Measurements from ENCODE around the gene PEG3.
"Not testable (repeated sequence)": the region's sequence is repeated elsewhere in the genome, so short reads cannot be mapped to it uniquely, and the experiment has no call there.

The PEG3 gene

GRCh38 chr19:56864443-56865125 is 24.1 kb upstream of the PEG3 start:
- DNase-seq (ENCODE audit: extremely low spot score): no peak
- ChIA-PET CTCF (no interaction called here), POLR2A (no interaction called here)
- no peak for TF ChIP-seq FOXA1 (IDR thresholded peaks at IDR 0.05)

DNA sequence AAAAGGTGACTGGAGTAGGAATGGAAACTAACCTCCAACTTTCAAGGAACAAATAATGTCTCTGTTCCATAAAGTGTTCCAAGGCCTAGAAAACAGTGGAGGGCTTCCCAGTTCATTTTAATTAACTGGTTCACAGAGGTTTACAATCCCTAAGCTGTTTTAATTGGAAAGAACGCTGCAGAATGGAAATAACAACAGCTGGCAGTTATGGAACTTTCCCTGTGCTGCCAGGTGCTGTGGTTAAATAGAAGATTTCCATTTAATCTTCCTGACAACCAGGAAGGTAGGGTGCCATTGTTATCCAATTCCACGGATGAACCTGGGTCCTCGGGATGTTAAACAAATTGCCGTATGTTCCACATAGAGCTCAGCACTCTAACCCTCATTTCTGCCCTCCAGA is 22.2 kb upstream of the PEG3 start:
- DNase-seq (ENCODE audit: extremely low spot score): no peak
- ChIA-PET CTCF (no interaction called here), POLR2A (no interaction called here)
- TF ChIP-seq TARDBP (IDR thresholded peaks at IDR 0.05) (no peak), NFRKB (IDR thresholded peaks at IDR 0.05) (no peak), HDGF (IDR thresholded peaks at IDR 0.05; ENCODE audit: borderline replicate concordance) (no peak), SP1 (IDR thresholded peaks at IDR 0.05) (no peak), ZNF384 (IDR thresholded peaks at IDR 0.05) (no peak)
- TF ChIP-seq, protein P1, sequence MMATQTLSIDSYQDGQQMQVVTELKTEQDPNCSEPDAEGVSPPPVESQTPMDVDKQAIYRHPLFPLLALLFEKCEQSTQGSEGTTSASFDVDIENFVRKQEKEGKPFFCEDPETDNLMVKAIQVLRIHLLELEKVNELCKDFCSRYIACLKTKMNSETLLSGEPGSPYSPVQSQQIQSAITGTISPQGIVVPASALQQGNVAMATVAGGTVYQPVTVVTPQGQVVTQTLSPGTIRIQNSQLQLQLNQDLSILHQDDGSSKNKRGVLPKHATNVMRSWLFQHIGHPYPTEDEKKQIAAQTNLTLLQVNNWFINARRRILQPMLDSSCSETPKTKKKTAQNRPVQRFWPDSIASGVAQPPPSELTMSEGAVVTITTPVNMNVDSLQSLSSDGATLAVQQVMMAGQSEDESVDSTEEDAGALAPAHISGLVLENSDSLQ (IDR thresholded peaks at IDR 0.05): no peak

DNA sequence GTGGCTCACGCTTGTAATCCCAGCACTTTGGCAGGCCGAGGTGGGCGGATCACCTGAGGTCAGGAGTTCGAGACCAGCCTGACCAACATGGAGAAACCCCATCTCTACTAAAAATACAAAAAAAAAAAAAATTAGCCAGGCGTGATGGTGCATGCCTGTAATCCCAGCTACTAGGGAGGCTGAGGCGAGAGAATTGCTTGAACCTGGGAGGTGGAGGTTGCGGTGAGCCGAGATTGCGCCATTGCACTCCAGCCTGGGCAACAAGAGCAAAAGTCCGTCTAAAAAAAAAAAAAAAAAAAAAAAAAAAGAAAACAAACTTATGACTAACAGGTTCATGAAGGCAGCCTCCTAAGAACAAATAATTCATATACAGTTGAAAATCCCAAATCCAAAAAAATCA is 19.9 kb upstream of the PEG3 start:
- CTCF ChIA-PET; DNase-seq (ENCODE audit: extremely low spot score); POLR2A ChIA-PET: not testable (repeated sequence)

DNA sequence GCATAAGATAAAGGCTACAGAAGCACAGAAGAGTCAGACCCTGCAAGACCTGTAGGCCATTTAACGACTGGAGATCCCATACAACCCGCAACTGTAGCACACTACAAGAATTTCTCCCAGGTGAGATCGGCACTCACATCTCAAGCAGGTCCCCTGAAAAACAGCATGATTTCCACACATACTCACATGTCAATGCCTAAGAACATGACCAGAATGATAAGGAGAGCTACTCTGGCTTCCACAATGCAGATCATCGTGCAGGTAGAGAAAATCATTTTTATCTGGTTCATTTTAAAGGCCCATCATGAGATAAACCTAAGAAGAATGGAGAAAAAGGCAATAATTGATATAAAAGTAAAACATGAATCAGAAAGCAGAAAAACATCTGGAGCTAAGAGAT is 17.5 kb upstream of the PEG3 start:
- ChIA-PET POLR2A (no interaction called here), CTCF (no interaction called here)
- DNase-seq (ENCODE audit: extremely low spot score): no peak
- TF ChIP-seq FOXA1 (IDR thresholded peaks at IDR 0.05) (no peak), ARNT (IDR thresholded peaks at IDR 0.05) (no peak), SUZ12 (IDR thresholded peaks at IDR 0.05) (no peak), BHLHE40 (IDR thresholded peaks at IDR 0.05; ENCODE audit: borderline replicate concordance) (no peak), HDGF (IDR thresholded peaks at IDR 0.05; ENCODE audit: borderline replicate concordance) (no peak), L3MBTL2 (conservative IDR thresholded peaks at IDR 0.05) (no peak), LEF1 (IDR thresholded peaks at IDR 0.05; ENCODE audit: borderline replicate concordance) (no peak)

DNA sequence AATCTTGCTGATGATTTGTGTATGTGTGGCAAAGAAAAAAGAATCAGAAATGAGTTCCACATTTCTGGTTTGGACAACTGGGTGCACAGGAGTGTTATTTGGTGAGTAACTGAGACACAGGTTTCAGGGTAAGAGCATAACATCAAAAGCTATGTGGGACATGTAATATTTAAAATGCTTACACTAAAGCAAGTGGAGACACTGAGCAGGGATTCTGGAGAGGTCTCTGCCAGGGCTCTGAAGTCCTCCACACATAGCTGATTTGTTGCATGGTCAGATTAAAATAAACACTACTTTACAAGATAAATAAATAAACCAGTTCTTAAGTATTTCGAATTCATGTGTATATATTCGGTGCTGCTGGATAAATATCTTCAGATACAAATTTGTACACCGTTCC is 16.3 kb upstream of the PEG3 start:
- POLR2A ChIA-PET: no interaction called here
- CTCF ChIA-PET: no interaction called here
- no peak for DNase-seq (ENCODE audit: extremely low spot score)
- TF ChIP-seq FOXM1 (IDR thresholded peaks at IDR 0.05; ENCODE audit: borderline replicate concordance) (no peak), SP1 (IDR thresholded peaks at IDR 0.05) (no peak), HDGF (IDR thresholded peaks at IDR 0.05; ENCODE audit: borderline replicate concordance) (no peak), NFRKB (IDR thresholded peaks at IDR 0.05) (no peak), BHLHE40 (IDR thresholded peaks at IDR 0.05; ENCODE audit: borderline replicate concordance) (no peak), ZNF384 (IDR thresholded peaks at IDR 0.05) (no peak), L3MBTL2 (conservative IDR thresholded peaks at IDR 0.05) (no peak), ARNT (IDR thresholded peaks at IDR 0.05) (no peak), SUZ12 (IDR thresholded peaks at IDR 0.05) (no peak), ELF4 (IDR thresholded peaks at IDR 0.05) (no peak), CTBP1 (IDR thresholded peaks at IDR 0.05; ENCODE audit: borderline replicate concordance) (no peak), FOXA1 (IDR thresholded peaks at IDR 0.05) (no peak), FOXK2 (IDR thresholded peaks at IDR 0.05) (no peak), LEF1 (IDR thresholded peaks at IDR 0.05; ENCODE audit: borderline replicate concordance) (no peak)
- TF ChIP-seq, protein P1 (IDR thresholded peaks at IDR 0.05): no peak

GRCh38 chr19:56852361-56852760 is 11.8 kb upstream of the PEG3 start:
- POLR2A ChIA-PET; DNase-seq (ENCODE audit: extremely low spot score): not testable (repeated sequence)
- CTCF ChIA-PET: interaction anchor here (0.6 kb wide), 1 partner anchor 1096 kb away, joined by 5 read pairs; no protein-coding TSS in a partner anchor

- POLR2A ChIA-PET: no interaction called here
- TF ChIP-seq FOXK2 (IDR thresholded peaks at IDR 0.05) (no peak), BHLHE40 (IDR thresholded peaks at IDR 0.05; ENCODE audit: borderline replicate concordance) (no peak), FOXA1 (IDR thresholded peaks at IDR 0.05) (no peak), ARNT (IDR thresholded peaks at IDR 0.05) (no peak)
- CTCF ChIA-PET: no interaction called here
- no peak for DNase-seq (ENCODE audit: extremely low spot score)
Measured at GRCh38 chr19:56848166-56848565, 7.6 kb upstream of the PEG3 start.

- ChIA-PET POLR2A (no interaction called here), CTCF (no interaction called here)
- TF ChIP-seq ELF4 (IDR thresholded peaks at IDR 0.05): no peak
- no peak for TF ChIP-seq BHLHE40 (IDR thresholded peaks at IDR 0.05; ENCODE audit: borderline replicate concordance)
- no peak for TF ChIP-seq FOXM1 (IDR thresholded peaks at IDR 0.05; ENCODE audit: borderline replicate concordance)
- TF ChIP-seq FOXA1 (IDR thresholded peaks at IDR 0.05): no peak
- no peak for TF ChIP-seq HDGF (IDR thresholded peaks at IDR 0.05; ENCODE audit: borderline replicate concordance)
- no peak for TF ChIP-seq L3MBTL2 (conservative IDR thresholded peaks at IDR 0.05)
- no peak for TF ChIP-seq ZNF384 (IDR thresholded peaks at IDR 0.05)
- no peak for TF ChIP-seq SUZ12 (IDR thresholded peaks at IDR 0.05)
- no peak for TF ChIP-seq SP1 (IDR thresholded peaks at IDR 0.05)
- TF ChIP-seq NFRKB (IDR thresholded peaks at IDR 0.05): no peak
- TF ChIP-seq TARDBP (IDR thresholded peaks at IDR 0.05): no peak
- no peak for TF ChIP-seq ARNT (IDR thresholded peaks at IDR 0.05)
- TF ChIP-seq, protein P1 (IDR thresholded peaks at IDR 0.05): no peak
- TF ChIP-seq FOXK2 (IDR thresholded peaks at IDR 0.05): no peak
- no peak for TF ChIP-seq LEF1 (IDR thresholded peaks at IDR 0.05; ENCODE audit: borderline replicate concordance)
- TF ChIP-seq CTBP1 (IDR thresholded peaks at IDR 0.05; ENCODE audit: borderline replicate concordance): no peak
- no peak for DNase-seq (ENCODE audit: extremely low spot score)
Measured at GRCh38 chr19:56842412-56842811, 1.9 kb upstream of the PEG3 start.

Data from HEK293T (cell line).